Measurements from ENCODE around the gene TMEM106B. TPM values are rescaled to one million over a fixed set of nuclear protein-coding genes. Genes with fewer than 3 reads are reported as not detected.

TMEM106B gene
- total RNA-seq, 1 experiment from 2014 or later: 89.6 TPM

- no peak for DNase-seq (ENCODE audit: low read depth)
- in situ Hi-C loops (cut with HindIII; ENCODE audit: low pct_unique_long_range_greater_than_20kb, low sequenced_read_pairs): no loop called here
Observed at GRCh38 chr7:12269100-12269895, 58.2 kb downstream of the TMEM106B start.

- in situ Hi-C loops (cut with HindIII; ENCODE audit: low pct_unique_long_range_greater_than_20kb, low sequenced_read_pairs): no loop called here
Observed at GRCh38 chr7:12281038-12281437, 69.9 kb downstream of the TMEM106B start.

GRCh38 chr7:12287901-12288300 lies 76.8 kb downstream of the TMEM106B start:
- no peak for DNase-seq (ENCODE audit: low read depth)
- in situ Hi-C loops (cut with HindIII; ENCODE audit: low pct_unique_long_range_greater_than_20kb, low sequenced_read_pairs): no loop called here

More at GRCh38 chr7:12281038-12281437, 69.9 kb downstream of the TMEM106B start:
- DNase-seq (ENCODE audit: low read depth): no peak

- no peak for DNase-seq (ENCODE audit: low read depth)
- in situ Hi-C loops (cut with HindIII; ENCODE audit: low pct_unique_long_range_greater_than_20kb, low sequenced_read_pairs): no loop called here
Observed at GRCh38 chr7:12289996-12290395, 78.9 kb downstream of the TMEM106B start.

- no peak for DNase-seq (ENCODE audit: low read depth)
- in situ Hi-C loops (cut with HindIII; ENCODE audit: low pct_unique_long_range_greater_than_20kb, low sequenced_read_pairs): no loop called here
Observed at GRCh38 chr7:12290761-12291160, 79.7 kb downstream of the TMEM106B start.

- in situ Hi-C loops (cut with HindIII; ENCODE audit: low pct_unique_long_range_greater_than_20kb, low sequenced_read_pairs): no loop called here
- DNase-seq (ENCODE audit: low read depth): no peak
Observed at GRCh38 chr7:12291870-12292269, 80.8 kb downstream of the TMEM106B start.

Other genes starting within 250 kb of the TMEM106B start
- gene VWDE, start 192.6 kb downstream of the TMEM106B start, total RNA-seq (2014; rRNA removed; shearing (Covaris generic); ENCODE audit: low replicate concordance): 3.8 and 4.1 TPM in 2 replicates

All from Caki2 (cell line).